ENCODE results near the gene ABI3BP.
"Not testable (repeated sequence)": the region's sequence is repeated elsewhere in the genome, so short reads cannot be mapped to it uniquely, and the experiment has no call there.

The ABI3BP gene, protein sequence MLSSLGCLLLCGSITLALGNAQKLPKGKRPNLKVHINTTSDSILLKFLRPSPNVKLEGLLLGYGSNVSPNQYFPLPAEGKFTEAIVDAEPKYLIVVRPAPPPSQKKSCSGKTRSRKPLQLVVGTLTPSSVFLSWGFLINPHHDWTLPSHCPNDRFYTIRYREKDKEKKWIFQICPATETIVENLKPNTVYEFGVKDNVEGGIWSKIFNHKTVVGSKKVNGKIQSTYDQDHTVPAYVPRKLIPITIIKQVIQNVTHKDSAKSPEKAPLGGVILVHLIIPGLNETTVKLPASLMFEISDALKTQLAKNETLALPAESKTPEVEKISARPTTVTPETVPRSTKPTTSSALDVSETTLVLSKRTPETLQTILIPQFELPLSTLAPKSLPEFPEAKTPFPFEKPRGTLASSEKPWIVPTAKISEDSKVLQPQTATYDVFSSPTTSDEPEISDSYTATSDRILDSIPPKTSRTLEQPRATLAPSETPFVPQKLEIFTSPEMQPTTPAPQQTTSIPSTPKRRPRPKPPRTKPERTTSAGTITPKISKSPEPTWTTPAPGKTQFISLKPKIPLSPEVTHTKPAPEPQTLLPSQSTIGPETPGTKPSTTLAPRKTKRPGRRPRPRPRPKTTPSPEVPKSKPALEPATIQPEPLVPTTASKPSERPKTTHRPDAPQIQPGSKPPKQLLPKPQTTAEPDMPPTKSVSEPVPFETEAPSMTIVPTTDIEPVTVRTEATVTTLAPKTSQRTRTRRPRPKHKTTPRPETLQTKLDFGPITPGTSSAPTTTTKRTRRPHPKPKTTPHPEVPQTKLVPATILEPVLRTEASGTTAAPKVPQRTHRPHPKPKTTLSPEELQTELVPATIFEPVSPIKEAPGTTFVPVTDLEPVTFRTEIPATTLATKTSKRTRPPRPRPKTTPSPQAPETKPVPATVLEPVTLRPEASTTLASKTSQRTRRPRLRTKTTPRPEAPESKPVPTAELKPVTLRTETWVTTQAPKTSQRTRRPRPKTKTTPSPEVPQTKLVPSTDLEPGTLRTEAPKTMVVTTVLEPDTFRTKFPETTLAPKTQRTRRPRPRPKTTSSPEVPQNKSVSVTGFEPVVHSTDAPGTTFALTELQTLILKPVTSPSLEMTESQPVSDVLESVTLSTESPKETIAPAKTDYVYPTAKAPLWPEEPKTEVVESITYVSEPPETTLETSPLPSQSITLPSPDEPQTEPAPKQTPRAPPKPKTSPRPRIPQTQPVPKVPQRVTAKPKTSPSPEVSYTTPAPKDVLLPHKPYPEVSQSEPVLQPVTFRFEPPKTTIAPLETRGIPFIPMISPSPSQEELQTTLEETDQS (N-terminal part only)

DNA sequence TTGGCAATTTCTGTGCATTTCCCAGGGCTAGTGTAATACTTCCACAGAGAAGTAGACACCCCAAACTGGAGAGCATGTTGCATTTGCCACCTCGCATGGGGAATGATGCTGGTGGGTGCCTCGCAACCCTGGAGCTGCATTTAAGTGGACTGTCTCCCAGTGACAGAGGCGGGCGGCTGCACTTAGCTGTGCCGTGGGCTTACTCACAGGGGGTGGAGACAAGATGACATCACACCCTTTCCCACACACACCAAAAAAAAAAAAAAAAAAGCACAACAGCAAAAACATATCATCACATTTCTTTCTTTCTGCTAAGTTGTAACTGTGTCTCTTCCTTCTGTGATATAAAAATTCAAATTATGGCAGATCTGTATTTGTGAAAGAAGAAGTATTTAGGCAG lies at the start of gene ABI3BP:
ABI3BP (minus strand) TSS at position 113 of the 400 bp plus-strand sequence; CDS start at position 76, 37 bp downstream.
- peak; percentile 71 for DNase-seq (ENCODE audit: low read depth)

GRCh38 chr3:101039285-101039684 lies 46.1 kb upstream of the ABI3BP start:
- DNase-seq (ENCODE audit: low read depth) = no peak

GRCh38 chr3:101038880-101039279 lies 45.7 kb upstream of the ABI3BP start:
- DNase-seq (ENCODE audit: low read depth) = peak; percentile 77

GRCh38 chr3:101038393-101038792 lies 45.2 kb upstream of the ABI3BP start:
- DNase-seq (ENCODE audit: low read depth) = peak; percentile 20

GRCh38 chr3:101037613-101038012 lies 44.4 kb upstream of the ABI3BP start:
- no peak for DNase-seq (ENCODE audit: low read depth)

DNA sequence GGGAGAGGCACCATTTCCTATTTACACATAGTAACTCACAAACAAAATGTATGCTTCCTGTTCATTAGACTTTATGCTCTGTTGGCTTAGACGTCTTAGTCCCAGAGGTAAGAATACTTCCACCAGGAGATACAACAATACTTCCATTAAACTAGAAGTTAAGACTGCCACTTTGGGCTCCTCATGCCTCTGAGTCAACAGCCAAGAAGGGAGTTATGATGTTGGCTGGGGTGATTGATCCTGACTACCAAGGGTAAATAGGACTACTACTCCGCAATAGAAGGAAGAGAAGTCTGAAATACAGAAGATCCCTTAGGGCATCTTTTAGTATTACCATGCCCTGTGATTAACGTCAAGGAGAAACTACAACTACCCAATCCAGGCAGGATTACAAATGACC lies 43.5 kb upstream of the ABI3BP start:
- DNase-seq (ENCODE audit: low read depth) = no peak

DNA sequence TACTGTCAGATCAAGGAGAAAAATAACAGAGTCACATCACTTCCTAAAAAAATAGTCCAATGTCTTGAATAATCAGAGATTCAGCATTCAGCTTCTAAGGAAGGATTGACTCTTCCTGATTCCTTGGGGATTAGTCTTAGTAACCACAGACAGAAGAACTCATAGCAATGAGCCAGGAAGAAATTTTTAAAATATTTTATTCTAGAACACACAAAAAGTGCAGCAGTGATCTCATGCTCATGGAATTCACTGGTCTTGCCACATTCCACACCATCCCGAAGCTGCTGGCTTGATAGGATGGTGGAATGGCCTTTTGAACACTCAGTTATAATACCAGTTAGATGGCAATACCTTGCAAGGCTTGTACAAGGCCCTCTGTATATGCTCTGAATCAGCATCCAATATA lies 43.0 kb upstream of the ABI3BP start:
- peak; percentile 89 for DNase-seq (ENCODE audit: low read depth)

- no peak for DNase-seq (ENCODE audit: low read depth)
These were observed 34.1 kb upstream of the ABI3BP start for GRCh38 chr3:101027286-101027685.

DNA sequence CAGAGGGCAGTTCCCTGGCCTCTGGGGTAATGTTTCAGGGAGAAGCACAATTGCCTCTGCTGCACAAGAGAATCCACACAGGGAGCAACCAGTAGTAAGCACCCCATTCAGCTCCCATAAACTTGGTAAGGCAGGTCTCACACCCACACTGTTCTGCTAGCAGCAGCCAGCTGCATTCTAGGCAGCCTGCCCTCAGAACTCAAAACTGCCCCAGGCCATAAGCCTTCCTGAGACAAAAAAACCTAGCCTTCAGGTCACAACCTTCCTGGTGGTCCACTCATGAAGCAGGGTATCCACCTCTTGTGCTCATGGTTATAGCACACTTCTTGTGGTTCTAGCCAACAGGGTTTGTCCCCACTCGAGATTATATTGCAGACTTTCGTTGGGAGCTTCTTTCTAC lies 33.7 kb upstream of the ABI3BP start:
- no peak for DNase-seq (ENCODE audit: low read depth)

GRCh38 chr3:101026244-101026643 lies 33.0 kb upstream of the ABI3BP start:
- no peak for DNase-seq (ENCODE audit: low read depth)

- no peak for DNase-seq (ENCODE audit: low read depth)
These were observed 27.3 kb upstream of the ABI3BP start for GRCh38 chr3:101020351-101021015.

DNA sequence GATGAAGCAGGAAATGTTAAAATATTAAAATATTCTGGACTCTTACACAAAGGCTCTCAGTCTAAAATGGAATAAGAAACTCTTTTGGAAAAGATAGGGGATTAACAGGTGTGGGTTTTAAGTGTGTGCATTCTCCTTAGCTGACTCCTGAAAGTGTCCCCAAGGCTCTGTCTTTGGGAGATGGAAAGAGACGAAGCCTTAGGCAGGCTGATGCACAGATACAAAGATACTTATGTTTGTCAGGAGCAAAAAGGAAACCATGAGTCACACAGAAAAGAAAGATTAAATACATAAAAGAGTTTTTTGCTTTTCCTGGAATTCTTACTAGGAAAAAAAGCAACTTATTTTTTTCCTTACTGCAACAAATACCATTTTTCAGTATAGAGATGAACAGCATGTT lies 23.8 kb upstream of the ABI3BP start:
- DNase-seq (ENCODE audit: low read depth) = no peak

GRCh38 chr3:101012312-101012711 lies 19.1 kb upstream of the ABI3BP start:
- DNase-seq (ENCODE audit: low read depth) = not testable (repeated sequence)

DNA sequence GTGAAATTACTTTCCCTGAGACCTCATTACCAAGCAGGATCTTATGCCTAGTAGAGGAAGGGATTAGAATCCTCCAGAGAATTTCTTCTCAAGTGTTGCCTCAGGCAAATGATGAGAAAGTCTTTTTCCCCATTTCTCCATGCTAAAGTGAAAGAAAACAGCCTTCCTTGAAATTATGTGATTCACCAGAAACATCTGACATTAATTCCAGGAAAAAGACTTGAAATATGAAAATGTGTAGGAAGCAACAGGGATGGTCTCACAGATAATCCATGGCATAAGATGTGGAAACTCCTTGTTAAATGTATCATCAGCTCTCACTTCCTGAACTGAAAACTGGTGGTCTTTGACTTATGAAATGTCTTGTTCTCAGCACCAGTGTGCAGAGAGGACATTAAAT lies 17.9 kb upstream of the ABI3BP start:
- DNase-seq (ENCODE audit: low read depth) = peak; percentile 71

DNA sequence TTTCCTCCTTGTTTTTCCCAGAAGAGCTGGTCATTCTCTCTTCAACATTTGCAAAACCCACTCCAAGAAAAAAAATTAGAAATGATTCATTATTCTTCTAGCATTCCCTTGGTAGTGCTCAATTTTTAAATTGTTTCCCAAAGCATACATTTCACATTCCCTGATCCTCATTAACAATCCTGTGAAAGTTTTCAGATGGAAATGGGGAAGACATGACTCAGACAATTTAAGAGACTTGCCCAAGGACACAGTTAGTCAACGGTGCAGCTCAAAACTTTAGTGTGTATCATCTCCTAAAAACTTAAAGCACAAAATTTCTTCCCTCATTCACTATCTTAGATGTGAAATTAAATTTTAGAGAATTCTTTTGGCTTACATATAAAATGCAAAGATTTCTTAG lies 17.1 kb upstream of the ABI3BP start:
- DNase-seq (ENCODE audit: low read depth) = peak; percentile 89

- DNase-seq (ENCODE audit: low read depth) = no peak
These were observed 16.2 kb upstream of the ABI3BP start for GRCh38 chr3:101009386-101009785.

DNA sequence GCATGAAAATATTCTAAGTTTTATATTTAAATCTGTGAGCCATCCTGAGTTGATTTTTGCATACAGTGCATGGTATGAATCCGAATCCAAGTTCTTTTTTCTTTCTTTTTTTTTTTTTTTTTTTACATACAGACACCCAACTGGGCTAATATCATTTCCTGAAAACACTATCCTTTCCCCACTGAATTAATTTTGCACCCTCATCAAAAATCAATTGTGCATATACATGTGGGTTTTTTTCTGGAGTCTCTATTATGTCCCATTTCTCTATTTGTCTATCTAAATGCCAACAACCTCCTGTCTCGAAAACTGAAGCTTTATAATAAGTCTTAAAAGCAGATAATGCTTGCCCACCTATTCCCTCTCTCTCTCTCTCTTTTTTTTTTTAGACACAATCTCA lies 5.9 kb upstream of the ABI3BP start:
- DNase-seq (ENCODE audit: low read depth) = no peak

DNA sequence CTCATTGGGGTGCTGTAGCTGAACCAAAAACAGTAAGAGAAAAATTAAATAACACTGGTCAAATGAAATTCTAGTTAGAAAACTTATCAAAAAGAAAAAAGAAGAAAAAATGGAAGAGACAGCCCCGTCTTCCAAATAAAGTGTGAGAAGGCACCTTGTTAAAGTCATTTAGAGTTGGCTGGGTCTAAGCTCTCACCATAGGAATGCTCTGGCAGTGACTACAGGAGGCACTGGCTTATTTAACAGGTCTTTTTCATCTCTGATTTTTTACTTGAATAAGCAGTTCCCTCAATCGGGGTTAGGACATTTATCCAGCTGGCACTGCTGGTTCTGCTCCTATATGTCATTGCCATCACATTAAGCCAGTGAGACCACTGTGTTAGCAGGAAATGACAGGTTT lies 1.6 kb upstream of the ABI3BP start:
- DNase-seq (ENCODE audit: low read depth) = no peak

DNA sequence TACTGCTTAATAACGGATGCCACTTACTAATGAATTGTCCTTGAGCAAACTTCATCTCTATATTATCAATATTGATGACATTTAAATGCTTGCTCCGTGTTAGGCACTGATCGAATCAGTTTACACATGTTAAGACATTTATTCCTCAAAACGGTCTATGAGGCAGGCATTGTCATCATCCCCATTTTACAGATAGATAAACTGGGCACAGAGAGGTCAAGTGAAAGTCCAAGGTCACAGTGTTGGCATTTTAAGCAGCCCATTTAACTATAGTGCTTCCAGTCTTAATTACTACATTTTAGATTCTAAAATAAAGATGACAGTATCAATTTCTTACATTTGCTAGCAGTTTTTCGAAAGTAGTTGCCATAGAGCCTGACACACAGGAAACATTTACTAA lies 966 bp upstream of the ABI3BP start:
- no peak for DNase-seq (ENCODE audit: low read depth)

DNA sequence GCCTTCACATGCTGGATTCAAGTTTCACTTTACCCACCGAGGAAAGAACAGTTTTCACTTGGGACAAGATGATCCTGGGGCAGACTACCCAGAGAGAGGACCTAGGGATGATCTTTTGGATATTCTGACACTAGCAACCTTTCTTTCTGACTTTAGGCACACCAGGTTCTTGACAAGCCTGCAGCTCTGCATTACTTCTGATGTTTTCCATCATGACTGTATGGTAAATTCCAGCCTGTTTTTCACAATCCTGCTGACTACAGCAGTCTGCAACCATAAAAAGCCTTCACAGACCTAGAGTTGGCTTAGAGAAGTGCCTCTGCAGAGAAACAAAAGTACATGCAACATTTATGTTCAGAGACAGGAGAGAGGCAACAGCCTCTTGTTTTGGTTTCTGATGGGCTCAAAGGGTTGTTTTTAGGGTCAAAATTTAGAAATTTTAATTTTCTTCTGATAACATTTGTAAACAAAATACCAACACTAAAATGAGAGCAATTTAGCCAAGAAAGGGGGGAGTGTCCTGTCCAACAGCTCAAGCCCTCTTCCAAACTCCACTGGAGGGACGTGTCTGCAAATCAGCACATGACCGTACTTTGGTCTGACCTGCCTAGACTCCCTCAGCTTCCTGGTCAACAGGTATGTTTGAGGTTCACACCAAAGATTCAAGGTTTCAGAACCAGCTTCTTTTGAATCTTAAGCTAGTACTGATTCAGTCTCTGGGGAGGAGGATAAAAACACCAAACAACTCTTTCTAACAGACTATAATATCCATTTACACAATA lies 799 bp downstream of the ABI3BP start:
- peak; percentile 29 for DNase-seq (ENCODE audit: low read depth)

DNA sequence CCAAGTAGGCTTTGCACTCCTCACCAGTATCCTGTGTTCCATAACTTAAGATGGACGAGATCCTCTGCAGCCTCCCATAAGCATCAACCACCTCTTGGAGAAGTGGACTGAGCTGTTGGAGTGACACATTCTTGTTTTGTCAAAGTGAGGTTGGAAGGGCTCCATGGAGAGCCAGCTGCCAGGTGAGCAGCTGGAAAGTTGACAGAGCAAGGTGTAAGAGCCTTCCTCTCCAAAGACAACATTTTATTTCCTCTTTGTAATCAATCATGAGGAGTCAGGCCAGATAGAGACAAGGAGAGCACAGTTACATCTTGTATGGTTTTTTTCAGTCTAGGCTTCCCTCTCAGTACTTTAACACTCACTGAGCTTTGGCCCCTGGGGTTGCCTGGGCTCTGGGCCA lies 5.1 kb downstream of the ABI3BP start:
- DNase-seq (ENCODE audit: low read depth) = no peak

All from GM04504 (cell line).